Panc1 (cell line): ENCODE data around the gene DUS1L.

Source experiments
- POLR2AphosphoS5 ChIP-seq: IDR thresholded peaks from 2 replicates; pipeline ENCODE4 v1.6.1; 2012; ENCODE audit warnings: mild to moderate bottlenecking, low read depth, low read length, moderate library complexity
- SIN3A ChIP-seq: IDR thresholded peaks from 2 replicates; pipeline ENCODE4 v1.6.1; 2012; ENCODE audit warnings: low read depth, mild to moderate bottlenecking, low read length, moderate library complexity, borderline replicate concordance; ENCODE audit not compliant: insufficient read depth
- TCF7L2 ChIP-seq: IDR thresholded peaks from 2 replicates; pipeline ENCODE4 v1.6.1; 2011; ENCODE audit warnings: mild to moderate bottlenecking, low read depth, low read length, inconsistent platforms
- TF ChIP-seq, protein P1 (sequence below): fragments of 450-650 bp; IDR thresholded peaks from 2 replicates; pipeline ENCODE4 v1.5.1; 2017; ENCODE audit warnings: mild to moderate bottlenecking

DNA sequence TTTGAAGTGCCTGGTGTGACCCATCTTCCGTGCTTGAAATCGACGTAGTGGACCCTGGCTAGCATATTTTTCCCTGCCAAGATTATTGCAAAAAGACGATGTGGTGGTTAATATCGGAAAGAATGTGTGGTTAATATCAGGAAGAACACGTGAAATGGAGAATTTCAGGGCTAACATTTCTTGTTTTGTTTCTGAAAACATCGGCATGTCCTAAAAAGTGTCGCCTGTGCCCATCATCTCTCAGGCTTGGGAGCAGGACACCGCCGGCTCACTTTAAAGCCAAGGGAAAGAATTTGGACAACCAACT is 27.8 kb downstream of the DUS1L start:
- TF ChIP-seq, protein P1, sequence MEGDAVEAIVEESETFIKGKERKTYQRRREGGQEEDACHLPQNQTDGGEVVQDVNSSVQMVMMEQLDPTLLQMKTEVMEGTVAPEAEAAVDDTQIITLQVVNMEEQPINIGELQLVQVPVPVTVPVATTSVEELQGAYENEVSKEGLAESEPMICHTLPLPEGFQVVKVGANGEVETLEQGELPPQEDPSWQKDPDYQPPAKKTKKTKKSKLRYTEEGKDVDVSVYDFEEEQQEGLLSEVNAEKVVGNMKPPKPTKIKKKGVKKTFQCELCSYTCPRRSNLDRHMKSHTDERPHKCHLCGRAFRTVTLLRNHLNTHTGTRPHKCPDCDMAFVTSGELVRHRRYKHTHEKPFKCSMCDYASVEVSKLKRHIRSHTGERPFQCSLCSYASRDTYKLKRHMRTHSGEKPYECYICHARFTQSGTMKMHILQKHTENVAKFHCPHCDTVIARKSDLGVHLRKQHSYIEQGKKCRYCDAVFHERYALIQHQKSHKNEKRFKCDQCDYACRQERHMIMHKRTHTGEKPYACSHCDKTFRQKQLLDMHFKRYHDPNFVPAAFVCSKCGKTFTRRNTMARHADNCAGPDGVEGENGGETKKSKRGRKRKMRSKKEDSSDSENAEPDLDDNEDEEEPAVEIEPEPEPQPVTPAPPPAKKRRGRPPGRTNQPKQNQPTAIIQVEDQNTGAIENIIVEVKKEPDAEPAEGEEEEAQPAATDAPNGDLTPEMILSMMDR = no peak
- TF ChIP-seq POLR2AphosphoS5 (no peak), SIN3A (no peak), TCF7L2 (peak; percentile 95)
